ENCODE measurements around the gene F2R.

DNA sequence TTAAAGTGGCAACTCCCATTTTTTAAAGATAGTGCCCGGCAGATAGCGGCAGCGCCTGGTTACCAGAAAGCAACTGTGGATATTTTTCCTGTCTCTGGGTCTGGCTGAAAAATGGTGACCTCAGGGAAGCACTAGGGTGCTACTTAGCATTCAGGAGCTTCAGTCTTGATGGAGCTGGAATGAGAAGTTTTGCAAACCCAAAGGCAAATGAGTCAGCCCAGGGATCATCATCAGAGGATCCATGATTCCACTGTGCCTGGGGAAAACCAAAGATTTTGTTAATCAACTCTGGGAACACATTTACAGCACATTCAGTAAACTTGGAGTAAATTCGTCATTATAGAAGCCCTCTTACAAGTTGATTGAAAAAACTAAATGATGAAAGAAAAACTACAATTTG, 26.7 kb downstream of the F2R start:
- no peak for TF ChIP-seq POLR2A (IDR thresholded peaks at IDR 0.05)
- TF ChIP-seq, protein P1, sequence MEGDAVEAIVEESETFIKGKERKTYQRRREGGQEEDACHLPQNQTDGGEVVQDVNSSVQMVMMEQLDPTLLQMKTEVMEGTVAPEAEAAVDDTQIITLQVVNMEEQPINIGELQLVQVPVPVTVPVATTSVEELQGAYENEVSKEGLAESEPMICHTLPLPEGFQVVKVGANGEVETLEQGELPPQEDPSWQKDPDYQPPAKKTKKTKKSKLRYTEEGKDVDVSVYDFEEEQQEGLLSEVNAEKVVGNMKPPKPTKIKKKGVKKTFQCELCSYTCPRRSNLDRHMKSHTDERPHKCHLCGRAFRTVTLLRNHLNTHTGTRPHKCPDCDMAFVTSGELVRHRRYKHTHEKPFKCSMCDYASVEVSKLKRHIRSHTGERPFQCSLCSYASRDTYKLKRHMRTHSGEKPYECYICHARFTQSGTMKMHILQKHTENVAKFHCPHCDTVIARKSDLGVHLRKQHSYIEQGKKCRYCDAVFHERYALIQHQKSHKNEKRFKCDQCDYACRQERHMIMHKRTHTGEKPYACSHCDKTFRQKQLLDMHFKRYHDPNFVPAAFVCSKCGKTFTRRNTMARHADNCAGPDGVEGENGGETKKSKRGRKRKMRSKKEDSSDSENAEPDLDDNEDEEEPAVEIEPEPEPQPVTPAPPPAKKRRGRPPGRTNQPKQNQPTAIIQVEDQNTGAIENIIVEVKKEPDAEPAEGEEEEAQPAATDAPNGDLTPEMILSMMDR (IDR thresholded peaks at IDR 0.05) = no peak
